ENCODE results near the gene KRTAP12-3.

GRCh38 chr21:44650973-44651675 lies 6.6 kb upstream of the KRTAP12-3 start:
- no peak for TF ChIP-seq FOS (IDR thresholded peaks at IDR 0.05; ENCODE audit: borderline replicate concordance, extremely low read depth, insufficient read length)
- TF ChIP-seq, protein P1, sequence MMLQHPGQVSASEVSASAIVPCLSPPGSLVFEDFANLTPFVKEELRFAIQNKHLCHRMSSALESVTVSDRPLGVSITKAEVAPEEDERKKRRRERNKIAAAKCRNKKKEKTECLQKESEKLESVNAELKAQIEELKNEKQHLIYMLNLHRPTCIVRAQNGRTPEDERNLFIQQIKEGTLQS (IDR thresholded peaks at IDR 0.05; ENCODE audit: borderline replicate concordance, extremely low read depth, low read depth, low read length): no peak
- TF ChIP-seq NBN (IDR thresholded peaks at IDR 0.05): no peak
- TF ChIP-seq KLF5 (IDR thresholded peaks at IDR 0.05; ENCODE audit: partially characterized antibody): no peak
- no peak for TF ChIP-seq RAD21 (IDR thresholded peaks at IDR 0.05; ENCODE audit: insufficient read depth, low read depth, low read length)
- TF ChIP-seq, protein P2, sequence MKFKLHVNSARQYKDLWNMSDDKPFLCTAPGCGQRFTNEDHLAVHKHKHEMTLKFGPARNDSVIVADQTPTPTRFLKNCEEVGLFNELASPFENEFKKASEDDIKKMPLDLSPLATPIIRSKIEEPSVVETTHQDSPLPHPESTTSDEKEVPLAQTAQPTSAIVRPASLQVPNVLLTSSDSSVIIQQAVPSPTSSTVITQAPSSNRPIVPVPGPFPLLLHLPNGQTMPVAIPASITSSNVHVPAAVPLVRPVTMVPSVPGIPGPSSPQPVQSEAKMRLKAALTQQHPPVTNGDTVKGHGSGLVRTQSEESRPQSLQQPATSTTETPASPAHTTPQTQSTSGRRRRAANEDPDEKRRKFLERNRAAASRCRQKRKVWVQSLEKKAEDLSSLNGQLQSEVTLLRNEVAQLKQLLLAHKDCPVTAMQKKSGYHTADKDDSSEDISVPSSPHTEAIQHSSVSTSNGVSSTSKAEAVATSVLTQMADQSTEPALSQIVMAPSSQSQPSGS (IDR thresholded peaks at IDR 0.05; ENCODE audit: low read length): no peak
- TF ChIP-seq CTCF (IDR thresholded peaks at IDR 0.05 in 2 of 3, conservative IDR thresholded peaks at IDR 0.05 in 1 of 3; ENCODE audit: control insufficient read depth in 2 of 3, extremely low read depth in 1 of 3, insufficient read depth in 1 of 3, low read depth in 3 of 3, low read length in 3 of 3): no peak
- no peak for TF ChIP-seq RFX5 (IDR thresholded peaks at IDR 0.05; ENCODE audit: low read depth, low read length)
- no peak for TF ChIP-seq SRF (IDR thresholded peaks at IDR 0.05; ENCODE audit: low read depth in 2 of 2, low read length in 2 of 2)
- no peak for TF ChIP-seq POLR2A (IDR thresholded peaks at IDR 0.05; ENCODE audit: low read depth, low read length)
- TF ChIP-seq MAX (IDR thresholded peaks at IDR 0.05; ENCODE audit: low read depth, low read length): no peak
- no peak for TF ChIP-seq EZH2 (IDR thresholded peaks at IDR 0.05; ENCODE audit: borderline replicate concordance, control insufficient read depth, low read depth, low read length)
- no peak for TF ChIP-seq POLR2AphosphoS2 (IDR thresholded peaks at IDR 0.05; ENCODE audit: low read depth, low read length)
